K562 (cell line): ENCODE data around the gene FA2H. TPM values are rescaled to one million over a fixed set of nuclear protein-coding genes. Genes with fewer than 3 reads are reported as not detected.
A peak's percentile ranks its signal among the peaks of the same experiment; 100 is the strongest.

Experiments used
- AFF1 ChIP-seq, 2 experiments: fragments of 450-650 bp; IDR thresholded peaks; 2 replicates each; pipeline ENCODE4 v1.6.1; 2018; ENCODE audit warnings: mild to moderate bottlenecking in 2 of 2, low read depth in 1 of 2; ENCODE audit not compliant: partially characterized antibody in 2 of 2
- CBFA2T2 ChIP-seq: fragments of 450-650 bp; conservative IDR thresholded peaks from 2 replicates; pipeline ENCODE4 v1.6.1; 2017; ENCODE audit warnings: mild to moderate bottlenecking
- CEBPB ChIP-seq: fragments of 450-650 bp; IDR thresholded peaks from 2 replicates; pipeline ENCODE4 v1.6.1; 2016; ENCODE audit warnings: missing genetic modification characterization, missing compliant biosample characterization
- CEBPZ ChIP-seq: fragments of 150-350 bp; IDR thresholded peaks from 2 replicates; pipeline ENCODE4 v1.6.1; 2014; ENCODE audit warnings: low read depth, mild to moderate bottlenecking, low read length, borderline replicate concordance
- CREB1 ChIP-seq, 2 experiments: sonication (generic) in 1 of 2; formaldehyde crosslinking in 1 of 2; IDR thresholded peaks; 2 replicates each; pipeline versions ENCODE4 v1.6.1 to v1.8.0; 2012 to 2022; ENCODE audit warnings: inconsistent platforms in 1 of 2, mild to moderate bottlenecking in 1 of 2, missing genetic modification reagents in 1 of 2, moderate library complexity in 1 of 2
- CREBBP ChIP-seq: IDR thresholded peaks from one replicate; pipeline ENCODE4 v1.6.1; 2012; ENCODE audit warnings: low read depth, mild to moderate bottlenecking, control low read depth, inconsistent platforms, low read length
- ID3 ChIP-seq, 2 experiments: fragments of 250-450 bp in 1 of 2; fragments of 450-650 bp in 1 of 2; sonication (Bioruptor Pico) in 1 of 2; IDR thresholded peaks; 2 replicates each; pipeline versions ENCODE4 v1.6.1 to v1.8.0; 2016 to 2021; ENCODE audit warnings: mild to moderate bottlenecking in 2 of 2, moderate library complexity in 2 of 2, missing compliant biosample characterization in 1 of 2, missing genetic modification characterization in 1 of 2
- IRF2 ChIP-seq: sonication (generic); formaldehyde crosslinking; IDR thresholded peaks from 2 replicates; pipeline ENCODE4 v1.8.1; 2022; ENCODE audit warnings: mild to moderate bottlenecking, missing genetic modification reagents
- KDM5B ChIP-seq: fragments of 200-600 bp; sonication (generic); IDR thresholded peaks from 2 replicates; pipeline ENCODE4 v1.6.1; 2012; ENCODE audit warnings: low read depth, mild to moderate bottlenecking, moderate library complexity, low read length, control low read depth, inconsistent platforms; ENCODE audit not compliant: insufficient replicate concordance
- KLF13 ChIP-seq: fragments of 450-650 bp; IDR thresholded peaks from 2 replicates; pipeline ENCODE4 v1.6.1; 2016; ENCODE audit warnings: missing genetic modification characterization, low read depth, mild to moderate bottlenecking, missing compliant biosample characterization, moderate library complexity, borderline replicate concordance
- L3MBTL2 ChIP-seq: fragments of 450-650 bp; IDR thresholded peaks from 2 replicates; pipeline ENCODE4 v1.6.1; 2016; ENCODE audit warnings: mild to moderate bottlenecking, moderate library complexity
- NFYB ChIP-seq: IDR thresholded peaks from 2 replicates; pipeline ENCODE4 v1.6.1; 2011; ENCODE audit warnings: mild to moderate bottlenecking, moderate library complexity; ENCODE audit not compliant: insufficient read length; ENCODE audit errors: extremely low read depth
- PHF8 ChIP-seq: fragments of 200-600 bp; sonication (generic); IDR thresholded peaks from 2 replicates; pipeline ENCODE4 v1.6.1; 2012; ENCODE audit warnings: mixed run types, mild to moderate bottlenecking, inconsistent platforms, low read length, moderate library complexity, borderline replicate concordance
- POLR2AphosphoS5 ChIP-seq: IDR thresholded peaks from 2 replicates; pipeline ENCODE4 v1.6.1; 2011; ENCODE audit warnings: mild to moderate bottlenecking, low read depth, low read length, moderate library complexity; ENCODE audit not compliant: control insufficient read depth, insufficient read depth
- POLR2B ChIP-seq: fragments of 450-650 bp; IDR thresholded peaks from 2 replicates; pipeline ENCODE4 v1.6.1; 2018; ENCODE audit warnings: low read depth; ENCODE audit not compliant: partially characterized antibody
- RBM17 ChIP-seq: fragments of 200-400 bp; formaldehyde crosslinking; IDR thresholded peaks from 2 replicates; pipeline ENCODE4 v1.6.1; 2017; ENCODE audit warnings: low read depth, mild to moderate bottlenecking, low read length, borderline replicate concordance
- ZFP1 ChIP-seq: fragments of 450-650 bp; formaldehyde crosslinking; IDR thresholded peaks from 2 replicates; pipeline ENCODE4 v1.4.0; 2020; ENCODE audit warnings: mild to moderate bottlenecking, mixed read lengths
- polyA plus RNA-seq, 8 experiments: library from polyadenylated mRNA; depleted of rRNA in 4 of 8; stranded (reverse) in 5 of 8; unstranded in 3 of 8; fragments of >200 nt; fragmentation: Nextera tagmentation in 2 of 8; fragmentation: Illumina TruSeq in 1 of 8; extraction: Ambion mirVana in 2 of 8; extraction: Trizol in 1 of 8; gene quantifications; 2 replicates each; pipeline versions ENCODE4 v1.2.1 to v1.2.3, GENCODE V29; 2011 to 2014; ENCODE audit warnings: inconsistent platforms in 1 of 8, missing spikeins in 1 of 8
- total RNA-seq, 7 experiments: library from RNA; depleted of rRNA in 6 of 7; stranded (reverse); fragments of >200 nt in 6 of 7; fragmentation: Illumina TruSeq in 2 of 7; extraction: Trizol in 2 of 7; gene quantifications; 2 replicates each; pipeline versions ENCODE4 v1.2.1 to v1.2.3, GENCODE V29; 2011 to 2021; ENCODE audit warnings: low replicate concordance in 1 of 7

FA2H gene
- total and polyA plus RNA-seq, 9 of the 15 experiments (the other 6 are each of a cell fraction or from before 2014, with no cell fraction given) = not detected

GRCh38 chr16:74695450-74696422 is 78.9 kb downstream of the FA2H start (continued):
- TF ChIP-seq PHF8 (peak; percentile 50; the same call in 1 of the 2 replicates), RBM17 (no peak), POLR2AphosphoS5 (peak; percentile 55), CREBBP (no peak), CEBPZ (no peak), KLF13 (tag) (no peak), CEBPB (tag) (peak; percentile 96), AFF1 (IDR thresholded peaks at IDR 0.05; ENCODE audit: low read depth in 1 of 2, partially characterized antibody in 2 of 2) (peak in 1 of 2 experiments; percentile 86), ID3 (CRISPR knock-in tag; IDR thresholded peaks at IDR 0.05) (no peak), ID3 (tag; IDR thresholded peaks at IDR 0.05) (no peak), CREB1 (IDR thresholded peaks at IDR 0.05) (peak; percentile 40; the same call in 1 of the 2 replicates), CREB1 (CRISPR knock-in tag; IDR thresholded peaks at IDR 0.05) (no peak), L3MBTL2 (peak; percentile 81), ZFP1 (CRISPR knock-in tag) (no peak), IRF2 (CRISPR knock-in tag) (no peak), CBFA2T2 (peak; percentile 89), KDM5B (peak; percentile 79), POLR2B (peak; percentile 53), NFYB (peak; percentile 100)
